ENCODE results near the gene PAWR. TPM values are rescaled to one million over a fixed set of nuclear protein-coding genes. Genes with fewer than 3 reads are reported as not detected.
"Not testable (repeated sequence)": the region's sequence is repeated elsewhere in the genome, so short reads cannot be mapped to it uniquely, and the experiment has no call there.

PAWR gene
- total RNA-seq, 3 donors from 2014 or later (not counting 1 experiment from before 2014, with no cell fraction given): 3.2 to 8.1 (median 5.3) TPM

- no peak for TF ChIP-seq CTCF (IDR thresholded peaks at IDR 0.05)
- Mint-ChIP-seq H3K4me3 (no peak overlapping the region), H3K4me1 (no peaks in the 10 kb centered on the region), H3K9me3 (no peaks in the 10 kb centered on the region), H3K27ac (no peak overlapping the region), H3K36me3 (no peaks in the 10 kb centered on the region), H3K27me3 (ENCODE audit: low read depth in 2 of 2) (no peaks in the 10 kb centered on the region)
- Histone ChIP-seq H3K27me3 (ENCODE audit: control insufficient read depth, insufficient read depth, low read length) (no peaks in the 10 kb centered on the region), H3K27ac (ENCODE audit: low read length) (no peak overlapping the region), H3K9me3 (ENCODE audit: control insufficient read depth, insufficient read depth, low read length) (no peaks in the 10 kb centered on the region), H3K4me1 (ENCODE audit: control insufficient read depth, insufficient read depth, low read length) (no peaks in the 10 kb centered on the region), H3K4me3 (ENCODE audit: low read length) (no peak overlapping the region), H3K36me3 (ENCODE audit: control insufficient read depth, insufficient read depth, low read length) (no peaks in the 10 kb centered on the region)
- DNase-seq: no peak
- intact Hi-C loops (cut with micrococcal nuclease): no loop called here
- 89% methylated on average over 2 of the region's 2 CpGs for WGBS (ENCODE audit: insufficient coverage)
- no peak for ATAC-seq
Measured at GRCh38 chr12:79637093-79637492, 53.7 kb downstream of the PAWR start.

- no peaks in the 10 kb centered on the region for H3K36me3 ChIP-seq (ENCODE audit: control insufficient read depth, insufficient read depth, low read length)
- DNase-seq: no peak
- H3K4me1 Mint-ChIP-seq: no peaks in the 10 kb centered on the region
- intact Hi-C loops (cut with micrococcal nuclease): no loop called here
- no peaks in the 10 kb centered on the region for H3K36me3 Mint-ChIP-seq
- no peaks in the 10 kb centered on the region for H3K9me3 Mint-ChIP-seq
- ATAC-seq: no peak
- no peak overlapping the region for H3K4me3 ChIP-seq (ENCODE audit: low read length)
- H3K27ac ChIP-seq (ENCODE audit: low read length): no peak overlapping the region
- no peaks in the 10 kb centered on the region for H3K9me3 ChIP-seq (ENCODE audit: control insufficient read depth, insufficient read depth, low read length)
- no peaks in the 10 kb centered on the region for H3K4me1 ChIP-seq (ENCODE audit: control insufficient read depth, insufficient read depth, low read length)
- H3K27me3 ChIP-seq (ENCODE audit: control insufficient read depth, insufficient read depth, low read length): no peaks in the 10 kb centered on the region
- TF ChIP-seq CTCF (IDR thresholded peaks at IDR 0.05): no peak
- no peak overlapping the region for H3K27ac Mint-ChIP-seq
- H3K4me3 Mint-ChIP-seq: no peak overlapping the region
- no peaks in the 10 kb centered on the region for H3K27me3 Mint-ChIP-seq (ENCODE audit: low read depth in 2 of 2)
Measured at GRCh38 chr12:79635676-79636075, 55.1 kb downstream of the PAWR start.

GRCh38 chr12:79634957-79635471, 55.8 kb downstream of the PAWR start:
- H3K4me1 Mint-ChIP-seq: no peaks in the 10 kb centered on the region
- Histone ChIP-seq H3K4me3 (ENCODE audit: low read length) (no peak overlapping the region), H3K4me1 (ENCODE audit: control insufficient read depth, insufficient read depth, low read length) (no peaks in the 10 kb centered on the region), H3K36me3 (ENCODE audit: control insufficient read depth, insufficient read depth, low read length) (no peaks in the 10 kb centered on the region), H3K9me3 (ENCODE audit: control insufficient read depth, insufficient read depth, low read length) (no peaks in the 10 kb centered on the region), H3K27ac (ENCODE audit: low read length) (no peak overlapping the region), H3K27me3 (ENCODE audit: control insufficient read depth, insufficient read depth, low read length) (no peaks in the 10 kb centered on the region)
- TF ChIP-seq CTCF (IDR thresholded peaks at IDR 0.05): no peak
- no peak overlapping the region for H3K27ac Mint-ChIP-seq
- no peaks in the 10 kb centered on the region for H3K9me3 Mint-ChIP-seq
- 60% methylated on average over 1 of the region's 1 CpG for WGBS (ENCODE audit: insufficient coverage)
- ATAC-seq (no peak), DNase-seq (no peak)
- intact Hi-C loops (cut with micrococcal nuclease): no loop called here
- no peaks in the 10 kb centered on the region for H3K36me3 Mint-ChIP-seq
- H3K27me3 Mint-ChIP-seq (ENCODE audit: low read depth in 2 of 2): no peaks in the 10 kb centered on the region
- no peak overlapping the region for H3K4me3 Mint-ChIP-seq

GRCh38 chr12:79629561-79629960, 61.2 kb downstream of the PAWR start:
- Histone ChIP-seq H3K27ac (ENCODE audit: low read length) (no peak overlapping the region), H3K9me3 (ENCODE audit: control insufficient read depth, insufficient read depth, low read length) (no peaks in the 10 kb centered on the region), H3K36me3 (ENCODE audit: control insufficient read depth, insufficient read depth, low read length) (no peaks in the 10 kb centered on the region), H3K27me3 (ENCODE audit: control insufficient read depth, insufficient read depth, low read length) (no peaks in the 10 kb centered on the region), H3K4me1 (ENCODE audit: control insufficient read depth, insufficient read depth, low read length) (no peaks in the 10 kb centered on the region), H3K4me3 (ENCODE audit: low read length) (no peak overlapping the region)
- DNase-seq (no peak), ATAC-seq (no peak)
- TF ChIP-seq CTCF (IDR thresholded peaks at IDR 0.05): no peak
- no CpG with 5 or more reads among the region's 2 CpGs for WGBS (ENCODE audit: insufficient coverage)
- H3K4me1 Mint-ChIP-seq: no peaks in the 10 kb centered on the region
- H3K9me3 Mint-ChIP-seq: no peaks in the 10 kb centered on the region
- intact Hi-C loops (cut with micrococcal nuclease): no loop called here
- H3K36me3 Mint-ChIP-seq: no peaks in the 10 kb centered on the region
- no peak overlapping the region for H3K27ac Mint-ChIP-seq
- H3K4me3 Mint-ChIP-seq: no peak overlapping the region
- H3K27me3 Mint-ChIP-seq (ENCODE audit: low read depth in 2 of 2): no peaks in the 10 kb centered on the region

- 97% methylated on average over 4 of the region's 7 CpGs for WGBS (ENCODE audit: insufficient coverage)
- not testable (repeated sequence) for H3K9me3 Mint-ChIP-seq; H3K36me3 ChIP-seq (ENCODE audit: control insufficient read depth, insufficient read depth, low read length)
Measured at GRCh38 chr12:79626735-79627134, 64.0 kb downstream of the PAWR start.

More at GRCh38 chr12:79626735-79627134, 64.0 kb downstream of the PAWR start:
- DNase-seq; intact Hi-C loops (cut with micrococcal nuclease); H3K4me3 Mint-ChIP-seq; H3K4me1 Mint-ChIP-seq; H3K4me1 ChIP-seq (ENCODE audit: control insufficient read depth, insufficient read depth, low read length); H3K27ac ChIP-seq (ENCODE audit: low read length); H3K27me3 ChIP-seq (ENCODE audit: control insufficient read depth, insufficient read depth, low read length); H3K27ac Mint-ChIP-seq; H3K36me3 Mint-ChIP-seq; H3K9me3 ChIP-seq (ENCODE audit: control insufficient read depth, insufficient read depth, low read length); ATAC-seq; H3K27me3 Mint-ChIP-seq (ENCODE audit: low read depth in 2 of 2); H3K4me3 ChIP-seq (ENCODE audit: low read length): not testable (repeated sequence)

Data from natural killer cell (primary cell).